Fibroblast of mammary gland (primary cell): ENCODE data around the gene CRIM1.

ENCODE experiments used
- DNase-seq: peaks from one replicate; pipeline ENCODE4 v3.0.0-alpha.2; 2010; ENCODE audit warnings: low read depth
- H3K4me3 ChIP-seq: 2 replicates; pipeline ENCODE4 v1.5.1; 2011; ENCODE audit warnings: low read depth, mild to moderate bottlenecking, low read length, moderate library complexity; ENCODE audit not compliant: control insufficient read depth
- CTCF ChIP-seq: conservative IDR thresholded peaks from 2 replicates; pipeline ENCODE4 v1.5.1; 2011; ENCODE audit warnings: low read depth, low read length, inconsistent platforms; ENCODE audit not compliant: control insufficient read depth, insufficient read depth

CRIM1 gene

GRCh38 chr2:36463365-36463764, 107.8 kb downstream of the CRIM1 start:
- no peak overlapping the region for H3K4me3 ChIP-seq
- no peak for TF ChIP-seq CTCF
- DNase-seq: no peak

GRCh38 chr2:36464006-36464721, 108.6 kb downstream of the CRIM1 start:
- no peak for DNase-seq
- H3K4me3 ChIP-seq: no peak overlapping the region
- TF ChIP-seq CTCF: no peak

- H3K4me3 ChIP-seq: no peak overlapping the region
- DNase-seq: no peak
- TF ChIP-seq CTCF: no peak
Observed at GRCh38 chr2:36466135-36466534, 110.6 kb downstream of the CRIM1 start.

- DNase-seq: peak; percentile 75
- no peak for TF ChIP-seq CTCF
Observed at GRCh38 chr2:36468463-36469105, 113.0 kb downstream of the CRIM1 start.

GRCh38 chr2:36469106-36469477, 113.5 kb downstream of the CRIM1 start:
- no peak overlapping the region for H3K4me3 ChIP-seq
- TF ChIP-seq CTCF: no peak
- DNase-seq: no peak

More at GRCh38 chr2:36468463-36469105, 113.0 kb downstream of the CRIM1 start:
- no peak overlapping the region for H3K4me3 ChIP-seq

- no peak overlapping the region for H3K4me3 ChIP-seq
- DNase-seq: no peak
- no peak for TF ChIP-seq CTCF
Observed at GRCh38 chr2:36469710-36470109, 114.1 kb downstream of the CRIM1 start.
